Pancreas (tissue), 10 donors: Measurements from ENCODE around the gene CNKSR3. TPM values are rescaled to one million over a fixed set of nuclear protein-coding genes. Genes with fewer than 3 reads are reported as not detected.
A peak's percentile ranks its signal among the peaks of the same experiment; 100 is the strongest.

Experiments used
- ATAC-seq, 4 donors: fragments of 200-7000 bp; cut with Tn5 transposase; one replicate each; pipeline versions ENCODE4 v1.8.0 to v1.9.1; 2020; ENCODE audit warnings: mild to moderate bottlenecking in 4 of 4, moderate library complexity in 4 of 4
- DNase-seq, 6 donors: peaks; one replicate each; pipeline ENCODE4 v3.0.0-alpha.2; 2020
- FAIRE-seq: peaks from 2 replicates; lab custom pipeline; 2012; peaks lifted over from hg19 to GRCh38; lab: Jason Lieb, UNC
- H3K27ac ChIP-seq, 4 donors: fragments of 200-600 bp; sonication (generic); 1 replicate in 3 of 4; 2 replicates in 1 of 4; pipeline versions ENCODE4 v1.5.0 to v1.8.0; 2020
- H3K27me3 ChIP-seq, 4 donors: fragments of 200-600 bp; one replicate each; pipeline ENCODE4 v1.8.0; 2021
- H3K36me3 ChIP-seq, 3 donors: fragments of 200-600 bp; sonication (generic) in 1 of 3; one replicate each; pipeline versions ENCODE4 v1.5.0 to v1.8.0; 2020 to 2021
- H3K4me1 ChIP-seq, 3 donors: fragments of 200-600 bp; one replicate each; pipeline ENCODE4 v1.8.0; 2021
- H3K4me3 ChIP-seq, 4 donors: fragments of 200-600 bp; sonication (generic) in 2 of 4; one replicate each; pipeline versions ENCODE4 v1.5.0 to v1.8.0; 2020 to 2021
- H3K9me3 ChIP-seq, 4 donors: fragments of 200-600 bp; one replicate each; pipeline ENCODE4 v1.8.0; 2021
- WGBS, 2 donors: extraction: QIAGEN DNeasy Blood & Tissue Kit; methylation state at CpG; one replicate each; pipeline ENCODE4 v1.1.7; 2013; 5-methylcytosine and 5-hydroxymethylcytosine counted together
- intact Hi-C, 3 donors: fragments of 100-400 bp; cut with DNase I; formaldehyde crosslinking; loops; one replicate each; pipeline versions ENCODE4 v1.11.1 to v1.14.2; 2022
- polyA plus RNA-seq, 2 donors: library from polyadenylated mRNA; stranded (reverse); fragments of 200-250 nt; gene quantifications; one replicate each; pipeline ENCODE4 v1.2.3, GENCODE V29; 2013
- total RNA-seq, 6 donors: library from RNA; stranded (reverse); fragmentation: NEBNext Ultra II Directional in 4 of 6; extraction: Animal tissue kit (Norgen Biotek cat#: 25700) in 4 of 6; gene quantifications; one replicate each; pipeline versions ENCODE4 v1.2.1 to v1.2.4, GENCODE V29; 2021 to 2023
- TF ChIP-seq, protein P1 (sequence below), 4 donors: fragments of 200-600 bp; sonication (generic) in 3 of 4; IDR thresholded peaks; one replicate each; pipeline versions ENCODE4 v1.5.0 to v1.8.0; 2021; ENCODE audit warnings: antibody characterized with exemption in 4 of 4
- donor health status: healthy with polysubstance abuse.
- donor health status: DM: no; HTN: no; CAD: no; lungs with moderate emphysema.
- donor health status: DM: no; HTN: no; CAD: no.
- donor health status: control.
- donor health status: control.
- donor health status: Bipolar disorder and iron deficiency.
- donor health status: DM: yes; HTN: yes; CAD: no.
- donor health status: DM: no; HTN: no; CAD: no.
- donor health status: DM: no; HTN: no; CAD: no.
- donor health status: DM: yes; HTN: yes; CAD: no.

The CNKSR3 gene
- total and polyA plus RNA-seq, 8 donors = 7.6 to 24.2 (median 18.6) TPM

DNA sequence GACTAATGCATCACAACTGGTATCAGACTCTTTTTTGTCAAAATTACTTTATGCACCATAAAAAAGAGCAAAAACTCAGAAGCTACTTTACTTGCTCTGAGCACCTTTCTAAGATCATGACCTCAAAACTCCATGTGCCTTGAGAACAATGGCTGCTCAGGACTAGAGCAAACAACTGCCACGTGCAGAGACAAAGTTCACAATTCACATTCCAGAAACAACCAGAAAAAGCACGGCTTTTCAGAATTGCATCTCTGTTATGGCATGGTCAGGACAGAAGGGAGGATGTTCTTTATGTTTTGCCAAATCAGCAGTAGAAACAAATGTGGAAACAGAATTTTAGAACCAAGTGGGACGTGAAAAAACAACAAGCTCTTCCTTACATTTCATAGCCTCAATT lies 70.5 kb downstream of the CNKSR3 start:
- H3K27me3 ChIP-seq = no peaks in the 10 kb centered on the region
- 37 to 41% methylated on average over 3 of the region's 3 CpGs for WGBS, 2 donors
- no peaks in the 10 kb centered on the region for H3K9me3 ChIP-seq
- intact Hi-C loops = no loop called here
- H3K4me1 ChIP-seq = peaks cover 6 to 10% (median 8%) of the 10 kb centered on the region in 3 donors
- DNase-seq (no peak), ATAC-seq (peak in 2 of 4 donors; percentile 16 to 38), FAIRE-seq (no peak)
- H3K27ac ChIP-seq = no peak overlapping the region
- TF ChIP-seq, protein P1, sequence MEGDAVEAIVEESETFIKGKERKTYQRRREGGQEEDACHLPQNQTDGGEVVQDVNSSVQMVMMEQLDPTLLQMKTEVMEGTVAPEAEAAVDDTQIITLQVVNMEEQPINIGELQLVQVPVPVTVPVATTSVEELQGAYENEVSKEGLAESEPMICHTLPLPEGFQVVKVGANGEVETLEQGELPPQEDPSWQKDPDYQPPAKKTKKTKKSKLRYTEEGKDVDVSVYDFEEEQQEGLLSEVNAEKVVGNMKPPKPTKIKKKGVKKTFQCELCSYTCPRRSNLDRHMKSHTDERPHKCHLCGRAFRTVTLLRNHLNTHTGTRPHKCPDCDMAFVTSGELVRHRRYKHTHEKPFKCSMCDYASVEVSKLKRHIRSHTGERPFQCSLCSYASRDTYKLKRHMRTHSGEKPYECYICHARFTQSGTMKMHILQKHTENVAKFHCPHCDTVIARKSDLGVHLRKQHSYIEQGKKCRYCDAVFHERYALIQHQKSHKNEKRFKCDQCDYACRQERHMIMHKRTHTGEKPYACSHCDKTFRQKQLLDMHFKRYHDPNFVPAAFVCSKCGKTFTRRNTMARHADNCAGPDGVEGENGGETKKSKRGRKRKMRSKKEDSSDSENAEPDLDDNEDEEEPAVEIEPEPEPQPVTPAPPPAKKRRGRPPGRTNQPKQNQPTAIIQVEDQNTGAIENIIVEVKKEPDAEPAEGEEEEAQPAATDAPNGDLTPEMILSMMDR (IDR thresholded peaks at IDR 0.05) = no peak
- H3K4me3 ChIP-seq = no peak overlapping the region
- H3K36me3 ChIP-seq = peaks cover 0 to 32% (median 5%) of the 10 kb centered on the region in 3 donors

DNA sequence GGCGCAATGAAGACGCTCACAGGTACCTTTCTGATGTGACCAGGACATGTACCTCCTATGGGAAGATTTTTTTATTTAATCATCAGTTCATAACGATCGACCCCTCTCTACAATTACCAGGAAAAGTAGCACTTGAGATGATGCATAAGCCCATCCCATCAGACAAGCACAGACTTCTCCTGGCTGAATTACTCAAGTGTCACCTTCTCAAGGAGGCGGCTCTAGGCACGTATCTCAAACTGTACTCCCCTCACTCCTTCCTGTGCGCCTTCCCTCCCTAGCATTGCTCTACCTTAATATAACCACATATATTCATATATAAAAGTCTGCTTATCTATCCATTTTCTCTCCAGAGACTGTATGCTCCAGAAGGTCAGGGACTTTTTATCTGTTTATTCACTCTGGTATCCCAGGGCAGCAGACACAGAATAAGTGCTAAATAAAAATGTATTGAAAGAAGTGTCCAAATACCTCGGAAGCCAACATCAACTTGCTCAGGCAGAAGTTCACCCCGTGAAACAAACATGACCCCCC lies 71.5 kb downstream of the CNKSR3 start:
- H3K9me3 ChIP-seq = no peaks in the 10 kb centered on the region
- TF ChIP-seq, protein P1 (IDR thresholded peaks at IDR 0.05) = no peak
- WGBS, 2 donors = 76 to 79% methylated on average over 9 of the region's 9 CpGs
- DNase-seq (no peak), ATAC-seq (peak in 1 of 4 donors; percentile 16), FAIRE-seq (no peak)
- H3K27ac ChIP-seq = no peak overlapping the region
- H3K27me3 ChIP-seq = no peaks in the 10 kb centered on the region
- H3K4me1 ChIP-seq = peaks cover 6 to 11% (median 10%) of the 10 kb centered on the region in 3 donors
- H3K36me3 ChIP-seq = peaks cover 0 to 37% (median 5%) of the 10 kb centered on the region in 3 donors
- intact Hi-C loops = no loop called here
- H3K4me3 ChIP-seq = no peak overlapping the region

DNA sequence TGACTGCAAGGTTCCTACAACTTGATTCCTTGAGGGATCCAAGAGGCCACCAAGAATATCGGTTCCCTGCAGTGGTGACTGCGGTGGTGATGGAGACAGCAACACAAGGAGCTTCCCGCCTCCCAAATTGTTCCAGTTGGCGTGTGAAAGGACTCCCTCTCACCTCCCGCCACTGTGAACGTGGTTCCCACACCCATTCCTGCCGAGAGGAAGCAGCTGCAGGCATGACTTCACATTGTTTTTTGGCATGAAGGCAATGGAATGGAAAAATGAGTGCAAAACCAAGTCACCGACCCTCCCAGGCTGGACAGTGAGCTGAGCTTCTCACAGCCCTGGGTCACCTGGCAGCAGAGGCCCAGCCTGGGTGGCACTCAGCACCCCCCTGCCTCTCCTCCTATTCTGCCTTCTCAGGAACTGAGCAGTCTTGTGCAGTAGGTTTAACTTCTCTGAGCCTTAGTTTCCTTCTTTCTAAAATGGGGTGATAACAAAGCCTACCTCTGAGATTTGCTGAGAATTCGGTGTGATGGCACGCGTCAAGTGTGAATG lies 75.0 kb downstream of the CNKSR3 start:
- Histone ChIP-seq H3K4me3 (no peak overlapping the region), H3K27ac (no peak overlapping the region), H3K36me3 (peaks cover 0 to 24% (median 5%) of the 10 kb centered on the region in 3 donors), H3K9me3 (no peaks in the 10 kb centered on the region), H3K27me3 (no peaks in the 10 kb centered on the region), H3K4me1 (peaks cover 17 to 28% (median 27%) of the 10 kb centered on the region in 3 donors)
- no peak for DNase-seq
- TF ChIP-seq, protein P1 (IDR thresholded peaks at IDR 0.05) = no peak
- intact Hi-C loops = no loop called here
- no peak for FAIRE-seq
- WGBS, 2 donors = 92 to 93% methylated on average over 11 of the region's 11 CpGs
- ATAC-seq = no peak

DNA sequence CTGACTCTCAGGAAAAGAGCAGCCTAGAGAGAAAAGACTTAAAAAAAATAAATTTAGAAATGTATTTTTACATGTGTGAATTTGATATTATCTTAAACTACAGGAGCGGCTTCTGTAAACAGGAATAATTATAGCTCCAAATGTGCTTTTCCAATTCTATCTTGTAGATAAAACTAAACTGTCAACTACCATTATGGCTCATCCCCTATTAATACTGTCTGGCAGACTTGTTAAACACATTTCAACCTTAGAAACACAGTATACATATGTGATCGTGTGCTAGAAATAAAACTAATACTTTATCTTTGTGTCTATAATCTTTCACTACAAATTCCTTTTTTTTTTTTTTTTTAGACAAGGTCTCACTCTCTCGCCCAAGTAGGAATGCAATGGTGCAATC lies 75.8 kb downstream of the CNKSR3 start:
- DNase-seq (no peak), FAIRE-seq (no peak), ATAC-seq (no peak)
- peaks cover 0 to 29% (median 5%) of the 10 kb centered on the region in 3 donors for H3K36me3 ChIP-seq
- H3K4me3 ChIP-seq = no peak overlapping the region
- TF ChIP-seq, protein P1 (IDR thresholded peaks at IDR 0.05) = no peak
- no peaks in the 10 kb centered on the region for H3K9me3 ChIP-seq
- intact Hi-C loops = no loop called here
- WGBS, 2 donors = 62 to 66% methylated on average over 3 of the region's 3 CpGs
- peaks cover 19 to 29% (median 22%) of the 10 kb centered on the region in 3 donors for H3K4me1 ChIP-seq
- H3K27ac ChIP-seq = no peak overlapping the region
- H3K27me3 ChIP-seq = no peaks in the 10 kb centered on the region
